Liver (tissue), 9 donors: ENCODE results near the gene CENPT. TPM values are rescaled to one million over a fixed set of nuclear protein-coding genes. Genes with fewer than 3 reads are reported as not detected.

Experiments used
- DNase-seq: peaks from one replicate; pipeline ENCODE4 v3.0.0-alpha.2; 2017; ENCODE audit warnings: low spot score
- H3K27ac ChIP-seq, 2 donors: one replicate each; pipeline ENCODE4 v1.7.0; 2013; ENCODE audit warnings: inconsistent platforms in 2 of 2, low read length in 2 of 2, control low read depth in 1 of 2, low read depth in 1 of 2, mild to moderate bottlenecking in 1 of 2
- H3K27me3 ChIP-seq, 4 donors: one replicate each; pipeline versions ENCODE4 v1.6.1 to v1.7.0; 2013; ENCODE audit warnings: low read length in 3 of 4, inconsistent platforms in 1 of 4, mild to moderate bottlenecking in 1 of 4, moderate library complexity in 1 of 4; ENCODE audit not compliant: control insufficient read depth in 4 of 4, insufficient read depth in 4 of 4
- H3K36me3 ChIP-seq, 4 donors: one replicate each; pipeline versions ENCODE4 v1.6.1 to v1.7.0; 2013; ENCODE audit warnings: low read length in 3 of 4, mild to moderate bottlenecking in 3 of 4, low read depth in 1 of 4, moderate library complexity in 1 of 4; ENCODE audit not compliant: control insufficient read depth in 4 of 4, insufficient read depth in 3 of 4
- H3K4me1 ChIP-seq, 4 donors: one replicate each; pipeline versions ENCODE4 v1.6.1 to v1.7.0; 2013; ENCODE audit warnings: low read length in 3 of 4, mild to moderate bottlenecking in 3 of 4, moderate library complexity in 1 of 4; ENCODE audit not compliant: control insufficient read depth in 4 of 4, insufficient read depth in 4 of 4
- H3K4me3 ChIP-seq, 3 donors: one replicate each; pipeline versions ENCODE4 v1.6.1 to v1.7.0; 2013; ENCODE audit warnings: low read length in 3 of 3, control low read depth in 1 of 3, low read depth in 1 of 3, mild to moderate bottlenecking in 1 of 3
- H3K9ac ChIP-seq, 2 donors: one replicate each; pipeline ENCODE4 v1.7.0; 2013; ENCODE audit warnings: low read length in 2 of 2, mild to moderate bottlenecking in 2 of 2, moderate library complexity in 2 of 2, control low read depth in 1 of 2, low read depth in 1 of 2
- H3K9me3 ChIP-seq, 4 donors: one replicate each; pipeline versions ENCODE4 v1.6.1 to v1.7.0; 2013; ENCODE audit warnings: low read length in 3 of 4; ENCODE audit not compliant: control insufficient read depth in 4 of 4
- EGR1 ChIP-seq, 2 donors: IDR thresholded peaks; 2 replicates each; pipeline ENCODE4 v1.6.1; 2016 to 2018; ENCODE audit warnings: antibody characterized with exemption in 2 of 2, low read depth in 2 of 2
- FOXA1 ChIP-seq: IDR thresholded peaks from 2 replicates; pipeline ENCODE4 v1.6.1; 2016; ENCODE audit warnings: antibody characterized with exemption
- FOXA2 ChIP-seq: IDR thresholded peaks from 2 replicates; pipeline ENCODE4 v1.6.1; 2016; ENCODE audit warnings: antibody characterized with exemption
- GABPA ChIP-seq, 2 donors: IDR thresholded peaks in 1 of 2; conservative IDR thresholded peaks in 1 of 2; 2 replicates each; pipeline ENCODE4 v1.6.1; 2016; ENCODE audit warnings: antibody characterized with exemption in 2 of 2, mild to moderate bottlenecking in 1 of 2, moderate library complexity in 1 of 2
- HNF4A ChIP-seq, 2 donors: conservative IDR thresholded peaks; 2 replicates each; pipeline ENCODE4 v1.6.1; 2016; ENCODE audit warnings: antibody characterized with exemption in 2 of 2, mild to moderate bottlenecking in 2 of 2
- HNF4G ChIP-seq: IDR thresholded peaks from 2 replicates; pipeline ENCODE4 v1.6.1; 2016; ENCODE audit warnings: antibody characterized with exemption
- JUND ChIP-seq, 2 donors: IDR thresholded peaks; 2 replicates each; pipeline ENCODE4 v1.6.1; 2016; ENCODE audit warnings: antibody characterized with exemption in 2 of 2
- MAX ChIP-seq: IDR thresholded peaks from 2 replicates; pipeline ENCODE4 v1.6.1; 2016; ENCODE audit warnings: antibody characterized with exemption
- NR2F2 ChIP-seq: IDR thresholded peaks from 2 replicates; pipeline ENCODE4 v1.6.1; 2016; ENCODE audit warnings: antibody characterized with exemption
- RAD21 ChIP-seq, 2 donors: IDR thresholded peaks; 2 replicates each; pipeline ENCODE4 v1.6.1; 2016; ENCODE audit warnings: antibody characterized with exemption in 2 of 2, mild to moderate bottlenecking in 2 of 2
- REST ChIP-seq: IDR thresholded peaks from 2 replicates; pipeline ENCODE4 v1.6.1; 2016; ENCODE audit warnings: antibody characterized with exemption, mild to moderate bottlenecking
- RXRA ChIP-seq, 2 donors: IDR thresholded peaks; 2 replicates each; pipeline ENCODE4 v1.6.1; 2017 to 2018; ENCODE audit warnings: antibody characterized with exemption in 2 of 2, mild to moderate bottlenecking in 1 of 2
- SP1 ChIP-seq: IDR thresholded peaks from 2 replicates; pipeline ENCODE4 v1.6.1; 2018; ENCODE audit warnings: antibody characterized with exemption, mild to moderate bottlenecking
- TAF1 ChIP-seq: conservative IDR thresholded peaks from 2 replicates; pipeline ENCODE4 v1.6.1; 2016; ENCODE audit warnings: antibody characterized with exemption, mild to moderate bottlenecking
- YY1 ChIP-seq: IDR thresholded peaks from 2 replicates; pipeline ENCODE4 v1.6.1; 2016; ENCODE audit warnings: antibody characterized with exemption, mild to moderate bottlenecking
- ZBTB33 ChIP-seq: IDR thresholded peaks from 2 replicates; pipeline ENCODE4 v1.6.1; 2016; ENCODE audit warnings: antibody characterized with exemption
- WGBS: extraction: QIAGEN DNeasy Blood & Tissue Kit; methylation state at CpG from one replicate; pipeline ENCODE4 v1.1.7; 2013; 5-methylcytosine and 5-hydroxymethylcytosine counted together
- polyA plus RNA-seq, 2 donors: library from polyadenylated mRNA; stranded (reverse) in 1 of 2; unstranded in 1 of 2; fragments of 200-250 nt in 1 of 2; fragments of >200 nt in 1 of 2; fragmentation: Nextera tagmentation in 1 of 2; extraction: Ambion mirVana in 1 of 2; gene quantifications; one replicate each; pipeline versions ENCODE4 v1.2.1 to v1.2.3, GENCODE V29; 2013 to 2015
- total RNA-seq, 2 donors: library from RNA; depleted of rRNA; stranded (reverse); fragments of >200 nt; gene quantifications; one replicate each; pipeline ENCODE4 v1.2.3, GENCODE V29; 2014
- TF ChIP-seq, protein P1 (sequence below): IDR thresholded peaks from 2 replicates; pipeline ENCODE4 v1.6.1; 2016; ENCODE audit warnings: antibody characterized with exemption
- TF ChIP-seq, protein P2 (sequence below): fragments of 150-350 bp; IDR thresholded peaks from 2 replicates; pipeline ENCODE4 v1.5.1; 2017; ENCODE audit warnings: improper control_type of control experiment, low read depth, low read length; ENCODE audit not compliant: missing input control
- donor health status: healthy.
- donor health status: healthy.
- donor health status: healthy.
- donor health status: healthy.
- donor health status: healthy.

The CENPT gene
- total and polyA plus RNA-seq, 4 donors, result 11.4 to 26.9 (median 19.3) TPM

- Histone ChIP-seq H3K9me3 (no peaks in the 10 kb centered on the region), H3K4me3 (no peak overlapping the region), H3K36me3 (no peaks in the 10 kb centered on the region), H3K27ac (peak overlapping the region; percentile 77 to 90), H3K4me1 (peaks cover 11 to 22% (median 17%) of the 10 kb centered on the region in 4 donors), H3K27me3 (no peaks in the 10 kb centered on the region), H3K9ac (no peak overlapping the region)
- 34% methylated on average over 3 of the region's 3 CpGs for WGBS
- peak; percentile 52 for TF ChIP-seq HNF4G
- TF ChIP-seq GABPA (IDR thresholded peaks at IDR 0.05 in 1 of 2, conservative IDR thresholded peaks at IDR 0.05 in 1 of 2), result peak in 1 of 2 donors; percentile 69
- TF ChIP-seq RXRA (IDR thresholded peaks at IDR 0.05), result peak; percentile 89 to 98
- TF ChIP-seq JUND (IDR thresholded peaks at IDR 0.05), result peak; percentile 69 to 96
- TF ChIP-seq TAF1, result no peak
- TF ChIP-seq, protein P1, sequence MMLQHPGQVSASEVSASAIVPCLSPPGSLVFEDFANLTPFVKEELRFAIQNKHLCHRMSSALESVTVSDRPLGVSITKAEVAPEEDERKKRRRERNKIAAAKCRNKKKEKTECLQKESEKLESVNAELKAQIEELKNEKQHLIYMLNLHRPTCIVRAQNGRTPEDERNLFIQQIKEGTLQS, result peak; percentile 75
- TF ChIP-seq YY1, result peak; percentile 82
- TF ChIP-seq SP1, result peak; percentile 88
- peak; percentile 97 for TF ChIP-seq MAX
- TF ChIP-seq, protein P2, sequence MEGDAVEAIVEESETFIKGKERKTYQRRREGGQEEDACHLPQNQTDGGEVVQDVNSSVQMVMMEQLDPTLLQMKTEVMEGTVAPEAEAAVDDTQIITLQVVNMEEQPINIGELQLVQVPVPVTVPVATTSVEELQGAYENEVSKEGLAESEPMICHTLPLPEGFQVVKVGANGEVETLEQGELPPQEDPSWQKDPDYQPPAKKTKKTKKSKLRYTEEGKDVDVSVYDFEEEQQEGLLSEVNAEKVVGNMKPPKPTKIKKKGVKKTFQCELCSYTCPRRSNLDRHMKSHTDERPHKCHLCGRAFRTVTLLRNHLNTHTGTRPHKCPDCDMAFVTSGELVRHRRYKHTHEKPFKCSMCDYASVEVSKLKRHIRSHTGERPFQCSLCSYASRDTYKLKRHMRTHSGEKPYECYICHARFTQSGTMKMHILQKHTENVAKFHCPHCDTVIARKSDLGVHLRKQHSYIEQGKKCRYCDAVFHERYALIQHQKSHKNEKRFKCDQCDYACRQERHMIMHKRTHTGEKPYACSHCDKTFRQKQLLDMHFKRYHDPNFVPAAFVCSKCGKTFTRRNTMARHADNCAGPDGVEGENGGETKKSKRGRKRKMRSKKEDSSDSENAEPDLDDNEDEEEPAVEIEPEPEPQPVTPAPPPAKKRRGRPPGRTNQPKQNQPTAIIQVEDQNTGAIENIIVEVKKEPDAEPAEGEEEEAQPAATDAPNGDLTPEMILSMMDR, result no peak
- peak; percentile 81 for TF ChIP-seq REST
- TF ChIP-seq RAD21 (IDR thresholded peaks at IDR 0.05), result peak; percentile 55 to 57
- TF ChIP-seq NR2F2, result peak; percentile 73
- TF ChIP-seq HNF4A (conservative IDR thresholded peaks at IDR 0.05), result peak; percentile 88 to 95
- TF ChIP-seq FOXA2, result peak; percentile 66
- TF ChIP-seq FOXA1, result peak; percentile 72
- TF ChIP-seq EGR1 (IDR thresholded peaks at IDR 0.05; ENCODE audit: low read depth in 2 of 2), result peak; percentile 83 to 93
- TF ChIP-seq ZBTB33, result peak; percentile 95
- DNase-seq, result peak; percentile 55
These were observed 10.2 kb upstream of the CENPT start for GRCh38 chr16:67857547-67858233.
